Endothelial cell of umbilical vein (primary cell): ENCODE measurements around the gene SPTY2D1. TPM values are rescaled to one million over a fixed set of nuclear protein-coding genes. Genes with fewer than 3 reads are reported as not detected.

ENCODE experiments used
- BruUV-seq: library from RNA; stranded (reverse); fragments of 400-500 nt; replicated peaks from 2 replicates; lab custom pipeline; 2021; lab: Mats Ljungman, UMichigan
- CTCF ChIA-PET: fragments of 300-600, 350-600 bp; sonication (Branson Sonifier 250); formaldehyde crosslinking; loops from one replicate; lab custom pipeline; 2021; ENCODE audit warnings: antibody characterized with exemption, inconsistent platforms; lab: Charles Lee
- POLR2A ChIA-PET: fragments of 300-600, 350-600 bp; sonication (Branson Sonifier 250); formaldehyde crosslinking; loops from one replicate; lab custom pipeline; 2021; ENCODE audit warnings: antibody characterized with exemption, inconsistent platforms; lab: Charles Lee
- DNase-seq: peaks from one replicate; pipeline ENCODE4 v3.0.0-alpha.2; 2011; ENCODE audit warnings: low read depth, low spot score
- FAIRE-seq: peaks from 2 replicates; lab custom pipeline; 2011; peaks lifted over from hg19 to GRCh38; lab: Jason Lieb, UNC
- H2AFZ ChIP-seq: 2 replicates; pipeline ENCODE4 v1.6.0; 2012; ENCODE audit warnings: low read depth, low read length, control low read depth, inconsistent platforms
- H3K27ac ChIP-seq: 2 replicates; pipeline ENCODE4 v1.5.1; 2011; ENCODE audit warnings: low read depth, mild to moderate bottlenecking, control low read depth, low read length, moderate library complexity; ENCODE audit not compliant: insufficient read depth
- H3K27me3 ChIP-seq, 2 experiments: 2 replicates each; pipeline versions ENCODE4 v1.6.0 to v1.6.1; 2011; ENCODE audit warnings: low read length in 2 of 2, mixed read lengths in 1 of 2; ENCODE audit not compliant: control insufficient read depth in 2 of 2, insufficient read depth in 2 of 2
- H3K36me3 ChIP-seq, 2 experiments: 2 replicates in 1 of 2; 3 replicates in 1 of 2; pipeline ENCODE4 v1.5.1; 2011; ENCODE audit warnings: low read length in 2 of 2, mild to moderate bottlenecking in 1 of 2, moderate library complexity in 1 of 2; ENCODE audit not compliant: control insufficient read depth in 2 of 2, insufficient read depth in 2 of 2; ENCODE audit errors: extremely low read depth in 1 of 2
- H3K4me1 ChIP-seq: 3 replicates; pipeline ENCODE4 v1.5.1; 2011; ENCODE audit warnings: mild to moderate bottlenecking, low read length; ENCODE audit not compliant: control insufficient read depth, insufficient read depth; ENCODE audit errors: extremely low read depth
- H3K4me2 ChIP-seq: 2 replicates; pipeline ENCODE4 v1.6.1; 2011; ENCODE audit warnings: low read length, control low read depth, mixed read lengths; ENCODE audit not compliant: insufficient read depth
- H3K4me3 ChIP-seq, 3 experiments: fragments of 200-600 bp in 1 of 3; sonication (generic), shearing (Covaris generic) in 1 of 3; replicated peaks in 1 of 3; 2 replicates each; pipeline ENCODE4 v1.5.1; 2011 to 2016; ENCODE audit warnings: control low read depth in 3 of 3, low read length in 3 of 3, mild to moderate bottlenecking in 2 of 3, inconsistent platforms in 1 of 3, low read depth in 1 of 3, moderate library complexity in 1 of 3; ENCODE audit not compliant: insufficient read depth in 1 of 3
- H3K79me2 ChIP-seq: 2 replicates; pipeline ENCODE4 v1.6.0; 2012; ENCODE audit warnings: low read length, inconsistent platforms; ENCODE audit not compliant: control insufficient read depth, insufficient read depth
- H3K9ac ChIP-seq: replicated peaks from 2 replicates; pipeline ENCODE3; 2011; ENCODE audit warnings: low read length, control low read depth; ENCODE audit not compliant: insufficient read depth; ENCODE audit errors: extremely low read depth
- H3K9me1 ChIP-seq: replicated peaks from 3 replicates; pipeline ENCODE4 v1.6.0; 2011; ENCODE audit warnings: mild to moderate bottlenecking, low read length; ENCODE audit not compliant: control insufficient read depth, insufficient read depth; ENCODE audit errors: extremely low read depth
- H3K9me3 ChIP-seq: replicated peaks from 2 replicates; pipeline ENCODE4 v1.5.1; 2012; ENCODE audit warnings: low read length, inconsistent platforms; ENCODE audit not compliant: control insufficient read depth, insufficient read depth
- H4K20me1 ChIP-seq: replicated peaks from 2 replicates; pipeline ENCODE3; 2011; ENCODE audit warnings: mild to moderate bottlenecking, low read length; ENCODE audit not compliant: control insufficient read depth, insufficient read depth; ENCODE audit errors: extremely low read depth
- CTCF ChIP-seq, 2 donors: IDR thresholded peaks; 1 replicate in 1 of 2; 2 replicates in 1 of 2; pipeline ENCODE4 v1.5.1; 2011; ENCODE audit warnings: low read length in 2 of 2, mild to moderate bottlenecking in 2 of 2, moderate library complexity in 2 of 2, control low read depth in 1 of 2, inconsistent platforms in 1 of 2, low read depth in 1 of 2; ENCODE audit not compliant: insufficient read depth in 1 of 2; ENCODE audit errors: extremely low read depth in 1 of 2
- EZH2 ChIP-seq: IDR thresholded peaks from 2 replicates; pipeline ENCODE4 v1.6.1; 2012; ENCODE audit warnings: borderline replicate concordance, low read depth, mild to moderate bottlenecking, moderate library complexity, low read length, inconsistent platforms; ENCODE audit not compliant: severe bottlenecking
- FOS ChIP-seq: IDR thresholded peaks from 2 replicates; pipeline ENCODE4 v1.6.1; 2011; ENCODE audit warnings: mild to moderate bottlenecking, low read length, moderate library complexity, borderline replicate concordance; ENCODE audit not compliant: insufficient read depth
- GATA2 ChIP-seq: IDR thresholded peaks from 2 replicates; pipeline ENCODE4 v1.7.0; 2011; ENCODE audit warnings: low read depth, mild to moderate bottlenecking, moderate library complexity, mixed read lengths, low read length; ENCODE audit not compliant: insufficient read length, insufficient read depth
- JUN ChIP-seq: IDR thresholded peaks from 2 replicates; pipeline ENCODE4 v1.6.1; 2011; ENCODE audit warnings: borderline replicate concordance, low read depth; ENCODE audit not compliant: insufficient read length, insufficient read depth
- MYC ChIP-seq: IDR thresholded peaks from one replicate; pipeline ENCODE4 v1.6.1; 2011; ENCODE audit warnings: mild to moderate bottlenecking, low read depth, low read length
- POLR2A ChIP-seq: IDR thresholded peaks from 2 replicates; pipeline ENCODE4 v1.6.1; 2012; ENCODE audit warnings: low read depth, mild to moderate bottlenecking, control low read depth, low read length
- POLR2AphosphoS5 ChIP-seq: IDR thresholded peaks from 2 replicates; pipeline ENCODE4 v1.6.1; 2012; ENCODE audit warnings: low read depth, mild to moderate bottlenecking, control low read depth, low read length, moderate library complexity; ENCODE audit not compliant: insufficient read depth
- dilution Hi-C: fragments of 300-500 bp; cut with MboI; formaldehyde crosslinking; loops from one replicate; pipeline ENCODE4 v1.15.0; 2019; ENCODE audit warnings: low sequenced_read_pairs; ENCODE audit not compliant: extremely low pct_ligation_motif_present
- intact Hi-C: fragments of 100-400 bp; cut with micrococcal nuclease; formaldehyde crosslinking; loops from one replicate; pipeline ENCODE4 v1.10.0; 2022
- polyA plus RNA-seq, 4 experiments: library from polyadenylated mRNA; depleted of rRNA in 3 of 4; stranded (reverse) in 3 of 4; unstranded in 1 of 4; fragments of >200 nt; gene quantifications; 2 replicates each; pipeline versions ENCODE4 v1.2.1 to v1.2.3, GENCODE V29; 2011 to 2012; ENCODE audit warnings: missing spikeins in 1 of 4
- total RNA-seq: library from RNA; stranded (reverse); gene quantifications from 2 replicates; pipeline ENCODE4 v1.2.3, GENCODE V29; 2021
- TF ChIP-seq, protein P1 (sequence below): IDR thresholded peaks from 2 replicates; pipeline ENCODE4 v1.6.1; 2011; ENCODE audit not compliant: insufficient read depth, insufficient read length

Gene SPTY2D1
- total and polyA plus RNA-seq, 2 donors (not counting 3 experiments of a cell fraction or from before 2014, with no cell fraction given) = 5.5 to 18.7 TPM

- FAIRE-seq = no peak
- peaks cover 17% of the 10 kb centered on the region in 2 experiments for H3K36me3 ChIP-seq
- dilution Hi-C loops = no loop called here
Observed at GRCh38 chr11:18612394-18612793, 21.7 kb downstream of the SPTY2D1 start.

More at GRCh38 chr11:18612394-18612793, 21.7 kb downstream of the SPTY2D1 start:
- H3K27me3 ChIP-seq = no peaks in the 10 kb centered on the region
- ChIA-PET POLR2A (no interaction called here), CTCF (interaction anchor here (0.6 kb wide), 1 partner anchor 291 kb away, joined by 3 read pairs; the partner anchor contains the start of gene HPS5)
- peaks cover 8% of the 10 kb centered on the region for H3K79me2 ChIP-seq
- no peak overlapping the region for H3K4me3 ChIP-seq
- peaks cover 3% of the 10 kb centered on the region for H4K20me1 ChIP-seq
- H3K27ac ChIP-seq = no peak overlapping the region
- H2AFZ ChIP-seq = no peak overlapping the region
- no peak overlapping the region for H3K9ac ChIP-seq
- BruUV-seq = no TSS peak
- TF ChIP-seq CTCF (IDR thresholded peaks at IDR 0.05; ENCODE audit: extremely low read depth in 1 of 2, insufficient read depth in 1 of 2, low read depth in 1 of 2, low read length in 2 of 2) (no peak), FOS (no peak), EZH2 (no peak), POLR2A (no peak), GATA2 (no peak), JUN (no peak), MYC (no peak), POLR2AphosphoS5 (no peak)
- TF ChIP-seq, protein P1, sequence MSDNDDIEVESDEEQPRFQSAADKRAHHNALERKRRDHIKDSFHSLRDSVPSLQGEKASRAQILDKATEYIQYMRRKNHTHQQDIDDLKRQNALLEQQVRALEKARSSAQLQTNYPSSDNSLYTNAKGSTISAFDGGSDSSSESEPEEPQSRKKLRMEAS = no peak
- no peak overlapping the region for H3K4me2 ChIP-seq
- H3K4me1 ChIP-seq = peaks cover 6% of the 10 kb centered on the region
- DNase-seq = no peak
- intact Hi-C loops = no loop called here
- no peaks in the 10 kb centered on the region for H3K9me1 ChIP-seq
- H3K9me3 ChIP-seq = no peaks in the 10 kb centered on the region
